Measurements from ENCODE around the gene UBE2S.
"Not testable (repeated sequence)": the region's sequence is repeated elsewhere in the genome, so short reads cannot be mapped to it uniquely, and the experiment has no call there.

Gene UBE2S

GRCh38 chr19:55433292-55433691, 25.7 kb upstream of the UBE2S start:
- no peak for DNase-seq (ENCODE audit: low spot score)
- ChIA-PET CTCF (no interaction called here), POLR2A (ENCODE audit: low non-redundant PET) (no interaction called here)
- TF ChIP-seq CTCF (conservative IDR thresholded peaks at IDR 0.05; ENCODE audit: low read depth), result no peak
- no peak overlapping the region for H3K27ac ChIP-seq

GRCh38 chr19:55432241-55432959, 24.8 kb upstream of the UBE2S start:
- ChIA-PET POLR2A (ENCODE audit: low non-redundant PET) (no interaction called here), CTCF (no interaction called here)
- no peak for TF ChIP-seq CTCF (conservative IDR thresholded peaks at IDR 0.05; ENCODE audit: low read depth)
- H3K27ac ChIP-seq, result no peak overlapping the region
- DNase-seq (ENCODE audit: low spot score), result no peak

GRCh38 chr19:55431183-55431582, 23.6 kb upstream of the UBE2S start:
- no peak for TF ChIP-seq CTCF (conservative IDR thresholded peaks at IDR 0.05; ENCODE audit: low read depth)
- CTCF ChIA-PET, result no interaction called here
- POLR2A ChIA-PET (ENCODE audit: low non-redundant PET), result no interaction called here

GRCh38 chr19:55426042-55426441, 18.5 kb upstream of the UBE2S start:
- DNase-seq (ENCODE audit: low spot score), result no peak
- ChIA-PET CTCF (no interaction called here), POLR2A (ENCODE audit: low non-redundant PET) (no interaction called here)
- no peak for TF ChIP-seq CTCF (conservative IDR thresholded peaks at IDR 0.05; ENCODE audit: low read depth)
- no peak overlapping the region for H3K27ac ChIP-seq

More at GRCh38 chr19:55431183-55431582, 23.6 kb upstream of the UBE2S start:
- no peak for DNase-seq (ENCODE audit: low spot score)
- H3K27ac ChIP-seq, result no peak overlapping the region

- DNase-seq (ENCODE audit: low spot score), result no peak
- CTCF ChIA-PET, result interaction anchor here (0.6 kb wide), 1 partner anchor 122 kb away, joined by 3 read pairs; no protein-coding TSS in a partner anchor
- POLR2A ChIA-PET (ENCODE audit: low non-redundant PET), result no interaction called here
- H3K27ac ChIP-seq, result no peak overlapping the region
- no peak for TF ChIP-seq CTCF (conservative IDR thresholded peaks at IDR 0.05; ENCODE audit: low read depth)
These were observed 16.9 kb upstream of the UBE2S start for GRCh38 chr19:55424518-55424917.

- no peak overlapping the region for H3K27ac ChIP-seq
- POLR2A ChIA-PET (ENCODE audit: low non-redundant PET), result no interaction called here
- no peak for DNase-seq (ENCODE audit: low spot score)
- TF ChIP-seq CTCF (conservative IDR thresholded peaks at IDR 0.05; ENCODE audit: low read depth), result no peak
- CTCF ChIA-PET, result interaction anchor here (0.6 kb wide), 2 partner anchors 274 to 282 kb away, joined by 3 to 4 read pairs; partner anchors contain the start of gene TNNT1
These were observed 15.8 kb upstream of the UBE2S start for GRCh38 chr19:55423225-55424005.

GRCh38 chr19:55421281-55421680, 13.7 kb upstream of the UBE2S start:
- POLR2A ChIA-PET (ENCODE audit: low non-redundant PET); DNase-seq (ENCODE audit: low spot score); CTCF ChIA-PET; H3K27ac ChIP-seq: not testable (repeated sequence)
